Stomach (tissue), 4 donors: ENCODE measurements around the gene PDLIM3.

Experiments used
- CTCF ChIP-seq, 7 experiments: fragments of 450-650 bp in 4 of 7; fragments of 200-600 bp in 3 of 7; sonication (generic) in 3 of 7; IDR thresholded peaks; one replicate each; pipeline ENCODE4 v1.5.1; 2016 to 2019; ENCODE audit warnings: antibody characterized with exemption in 7 of 7, control low read depth in 2 of 7, mild to moderate bottlenecking in 1 of 7
- EP300 ChIP-seq: sonication (generic); formaldehyde crosslinking; IDR thresholded peaks from one replicate; pipeline ENCODE4 v1.6.1; 2017; ENCODE audit warnings: antibody characterized with exemption
- POLR2AphosphoS5 ChIP-seq, 3 donors: sonication (generic); formaldehyde crosslinking; IDR thresholded peaks; one replicate each; pipeline ENCODE4 v1.6.1; 2016; ENCODE audit warnings: antibody characterized with exemption in 3 of 3

DNA sequence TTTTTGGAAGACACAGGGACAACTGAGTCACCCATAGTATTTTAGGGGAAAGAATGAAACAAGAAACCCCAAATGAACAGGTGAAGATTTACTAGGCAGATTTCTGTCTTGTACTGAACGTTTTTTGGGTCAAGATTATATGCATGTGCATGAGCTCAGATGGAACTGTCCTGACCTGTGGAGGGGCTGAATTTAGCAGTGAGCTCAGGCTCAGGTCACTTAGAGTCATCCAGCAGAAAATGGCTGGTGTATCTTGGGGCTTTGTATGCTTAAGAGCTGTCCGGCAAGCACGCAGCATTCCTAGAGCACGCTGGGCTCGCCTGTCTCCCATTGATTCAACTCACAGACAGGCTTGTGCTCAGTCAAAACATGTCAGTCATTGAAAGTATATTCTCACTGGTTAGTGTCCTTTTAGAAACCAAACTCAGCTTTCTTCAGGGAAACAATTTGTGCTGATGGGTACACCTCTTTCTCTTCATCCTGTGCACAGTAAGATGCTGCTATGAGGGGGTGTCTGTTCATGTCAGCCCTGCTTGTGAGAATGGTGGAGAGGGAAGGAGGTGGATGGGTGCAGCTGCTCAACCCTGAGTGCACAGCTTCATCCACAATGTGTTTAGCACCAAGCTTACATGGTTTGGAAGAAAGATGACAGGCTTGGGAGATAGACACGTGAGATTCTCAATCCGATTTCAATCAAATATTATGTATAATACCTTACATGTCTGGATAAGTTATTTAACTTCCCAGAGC, 47.5 kb upstream of the PDLIM3 start:
- TF ChIP-seq CTCF (IDR thresholded peaks at IDR 0.05) (no peak), POLR2AphosphoS5 (IDR thresholded peaks at IDR 0.05) (no peak), EP300 (no peak)
